GM21576 (cell line): ENCODE results near the gene ARMC10.
"Not testable (repeated sequence)": the region's sequence is repeated elsewhere in the genome, so short reads cannot be mapped to it uniquely, and the experiment has no call there.

Source experiments
- ATAC-seq: cut with Tn5 transposase; IDR thresholded peaks from one replicate; pipeline ENCODE4 v1.9.1; 2021; ENCODE audit warnings: mild to moderate bottlenecking, moderate library complexity; ENCODE audit not compliant: unreplicated experiment

Gene ARMC10

GRCh38 chr7:103077318-103077717 is 2.4 kb downstream of the ARMC10 start:
- no peak for ATAC-seq

DNA sequence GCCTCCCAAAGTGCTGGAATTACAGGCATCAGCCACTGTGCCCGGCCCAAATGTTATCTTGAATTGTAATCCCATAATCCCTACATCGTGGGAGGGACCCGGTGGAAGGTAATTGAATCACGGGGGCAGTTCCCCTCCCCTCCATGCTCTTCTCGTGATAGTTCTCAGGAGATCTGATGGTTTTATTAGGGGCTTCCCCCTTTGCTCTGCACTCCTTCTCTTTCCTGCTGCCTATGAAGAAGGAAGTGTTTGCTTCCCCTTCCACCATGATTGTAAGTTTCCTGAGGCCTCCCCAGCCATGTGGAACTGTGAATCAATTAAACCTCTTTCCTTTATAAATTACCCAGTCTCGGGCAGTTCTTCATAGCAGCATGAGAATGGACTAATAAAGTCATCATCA is 3.3 kb downstream of the ARMC10 start:
- ATAC-seq, result not testable (repeated sequence)

- ATAC-seq, result no peak
These were observed 4.9 kb downstream of the ARMC10 start for GRCh38 chr7:103079836-103080235.

DNA sequence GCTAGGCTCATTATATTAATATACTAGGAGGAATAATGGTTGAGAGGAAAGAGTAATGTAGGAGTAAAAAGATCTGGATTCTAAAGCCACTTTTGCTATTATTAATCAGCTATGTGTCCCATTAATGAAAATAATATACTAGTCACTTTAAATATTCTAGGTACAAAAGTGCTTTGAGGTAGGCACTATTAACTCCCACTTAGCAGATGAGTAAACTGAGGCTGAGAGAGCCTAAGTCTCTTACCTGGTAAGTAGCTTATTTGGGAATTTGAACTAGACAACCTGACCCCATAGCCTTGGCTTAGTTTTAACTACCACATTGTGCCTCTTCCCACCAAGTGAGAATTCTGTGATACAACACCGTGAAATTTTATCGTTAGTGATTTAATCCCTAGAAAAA is 6.0 kb downstream of the ARMC10 start:
- ATAC-seq, result no peak

DNA sequence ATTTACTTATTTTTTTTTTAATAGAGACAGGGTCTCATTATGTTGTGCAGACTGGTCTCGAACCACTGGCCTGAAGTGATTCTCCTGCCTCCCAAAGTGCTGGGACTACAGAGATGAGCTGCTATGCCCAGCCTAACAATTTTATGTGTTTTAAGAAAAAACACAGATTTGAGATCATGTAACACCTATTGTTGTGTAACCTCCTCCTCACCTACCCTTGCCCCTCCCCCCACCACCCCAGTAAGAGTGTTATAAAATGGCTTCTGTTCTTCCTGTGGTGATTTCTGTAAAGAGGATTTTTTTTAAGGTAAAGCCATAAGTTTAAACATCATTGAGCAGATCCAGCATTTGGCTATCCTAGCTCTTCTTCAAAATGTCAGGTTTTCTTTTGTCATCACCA is 7.6 kb downstream of the ARMC10 start:
- no peak for ATAC-seq

- ATAC-seq, result no peak
These were observed 8.3 kb downstream of the ARMC10 start for GRCh38 chr7:103083210-103083609.

- not testable (repeated sequence) for ATAC-seq
These were observed 17.4 kb downstream of the ARMC10 start for GRCh38 chr7:103092321-103092720.

DNA sequence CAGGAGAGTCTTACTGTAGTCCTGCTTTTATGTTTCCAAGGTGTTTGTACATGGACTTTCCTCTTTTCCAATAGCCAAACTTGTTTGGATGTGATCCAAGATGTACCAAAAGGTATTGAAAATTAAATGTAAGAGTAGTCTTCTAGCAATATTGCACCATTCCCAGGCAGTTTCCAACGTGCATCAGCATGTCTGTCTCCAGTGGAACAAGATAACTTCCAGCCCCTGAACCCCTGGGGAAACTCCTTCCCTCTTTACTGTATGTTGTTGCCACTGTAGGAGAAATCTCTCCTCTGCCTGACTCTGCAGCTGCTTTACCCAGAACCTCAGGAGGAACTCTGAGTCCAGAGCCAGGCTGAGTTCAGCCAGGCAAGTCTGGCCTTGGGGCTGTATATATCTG is 18.5 kb downstream of the ARMC10 start:
- no peak for ATAC-seq

- no peak for ATAC-seq
These were observed 19.2 kb downstream of the ARMC10 start for GRCh38 chr7:103094102-103094501.

DNA sequence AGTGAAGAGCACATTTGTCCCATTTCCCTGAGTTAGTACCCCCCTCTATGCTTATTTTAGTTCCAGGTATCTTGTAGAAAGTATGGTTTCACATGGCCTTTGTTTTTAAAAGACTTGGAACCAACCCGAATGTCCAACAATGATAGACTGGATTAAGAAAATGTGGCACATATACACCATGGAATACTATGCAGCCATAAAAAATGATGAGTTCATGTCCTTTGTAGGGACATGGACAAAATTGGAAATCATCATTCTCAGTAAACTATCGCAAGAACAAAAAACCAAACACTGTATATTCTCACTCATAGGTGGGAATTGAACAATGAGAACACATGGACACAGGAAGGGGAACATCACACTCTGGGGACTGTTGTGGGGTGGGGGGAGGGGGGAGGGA is 20.6 kb downstream of the ARMC10 start:
- not testable (repeated sequence) for ATAC-seq

- no peak for ATAC-seq
These were observed 22.1 kb downstream of the ARMC10 start for GRCh38 chr7:103097041-103097440.

GRCh38 chr7:103100348-103100747 is 25.4 kb downstream of the ARMC10 start:
- no peak for ATAC-seq

DNA sequence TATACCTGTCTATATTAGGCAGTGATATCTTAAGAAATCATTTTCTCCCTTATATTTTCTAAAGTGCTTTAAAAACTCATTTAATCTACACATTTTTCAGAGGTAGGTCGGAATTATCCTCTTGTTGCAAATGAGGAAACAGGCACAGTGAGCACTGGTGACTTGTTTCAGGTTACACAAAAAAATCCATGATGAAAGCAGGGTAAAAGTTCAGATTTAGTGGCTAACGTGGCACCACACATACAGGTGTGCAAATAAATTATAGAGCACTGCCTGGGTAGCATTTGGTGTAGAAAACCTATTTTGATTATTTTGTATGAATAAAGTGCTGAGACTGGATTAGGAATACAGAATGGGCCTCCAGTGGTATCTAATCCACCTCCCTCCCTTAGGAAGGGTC is 26.6 kb downstream of the ARMC10 start:
- ATAC-seq, result no peak

DNA sequence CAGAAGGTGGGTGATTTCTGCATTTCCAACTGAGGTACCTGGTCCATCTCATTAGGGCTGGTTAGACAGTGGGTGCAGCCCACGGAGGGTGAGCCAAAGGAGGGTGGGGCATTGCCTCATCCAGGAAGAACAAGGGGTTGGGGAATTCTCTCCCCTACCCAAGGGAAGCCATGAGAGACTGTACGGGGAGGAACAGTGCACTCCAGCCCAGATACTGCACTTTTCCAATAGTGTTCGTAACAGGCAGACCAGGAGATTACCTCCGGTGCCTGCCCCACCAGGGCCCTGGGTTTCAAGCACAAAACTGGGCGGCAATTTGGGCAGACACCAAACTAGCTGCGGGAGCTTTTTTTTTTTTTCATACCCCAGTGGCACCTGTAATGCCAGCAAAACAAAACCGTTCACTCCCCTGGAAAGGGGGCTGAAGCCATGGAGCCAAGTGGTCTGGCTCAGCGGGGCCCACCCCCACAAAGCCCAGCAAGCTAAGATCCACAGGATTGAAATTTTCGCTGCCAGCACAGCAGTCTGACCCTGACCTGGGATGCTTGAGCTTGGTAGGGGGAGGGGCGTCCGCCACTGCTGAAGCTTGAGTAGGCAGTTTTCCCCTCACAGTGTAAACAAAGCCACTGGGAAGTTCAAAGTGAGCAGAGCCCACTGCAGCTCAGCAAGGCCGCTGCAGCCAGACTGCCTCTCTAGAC is 31.2 kb downstream of the ARMC10 start:
- ATAC-seq, result no peak

GRCh38 chr7:103106703-103107070 is 31.7 kb downstream of the ARMC10 start:
- not testable (repeated sequence) for ATAC-seq

- no peak for ATAC-seq
These were observed 38.2 kb downstream of the ARMC10 start for GRCh38 chr7:103113164-103113563.

DNA sequence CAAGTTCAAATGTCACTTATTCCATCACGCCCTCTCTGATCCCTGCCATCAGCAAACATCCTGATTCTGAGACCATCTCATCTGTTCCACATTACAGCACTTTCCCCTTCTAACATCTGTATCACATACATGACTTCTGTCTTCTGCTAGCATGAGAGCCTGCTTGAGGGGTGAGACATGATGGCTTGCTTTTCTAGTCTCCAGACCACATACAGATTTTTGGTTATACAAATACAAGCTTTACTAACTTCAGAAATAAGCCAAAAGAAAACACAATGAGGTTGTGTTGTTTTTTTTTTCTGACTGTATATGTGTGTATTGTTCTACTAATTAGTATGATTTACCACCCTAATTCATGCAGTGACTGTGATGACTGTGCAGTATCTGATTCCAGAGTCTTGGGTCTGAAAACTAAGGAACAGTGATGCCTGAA is 39.7 kb downstream of the ARMC10 start:
- ATAC-seq, result no peak

- no peak for ATAC-seq
These were observed 40.8 kb downstream of the ARMC10 start for GRCh38 chr7:103115771-103116170.

GRCh38 chr7:103116511-103116910 is 41.6 kb downstream of the ARMC10 start:
- no peak for ATAC-seq

- no peak for ATAC-seq
These were observed 42.1 kb downstream of the ARMC10 start for GRCh38 chr7:103116991-103117390.

DNA sequence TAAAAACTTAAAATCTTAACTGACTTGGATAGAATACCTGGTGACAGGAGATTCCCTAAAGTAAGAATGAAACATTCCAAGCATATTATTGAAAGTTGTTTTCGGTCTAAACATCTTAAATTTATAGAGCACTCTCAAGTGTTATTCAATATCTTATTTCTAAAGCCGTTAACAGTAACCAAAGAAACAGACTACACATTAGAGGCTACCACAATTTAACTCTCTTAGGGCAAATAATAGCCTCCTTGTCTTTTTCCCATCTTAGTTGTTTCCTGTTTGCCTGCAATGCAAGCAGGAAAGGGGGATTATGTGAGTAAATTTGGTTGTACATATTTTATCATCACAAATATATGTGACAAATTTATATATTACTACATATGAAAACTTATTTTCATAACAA is 42.5 kb downstream of the ARMC10 start:
- ATAC-seq, result no peak

DNA sequence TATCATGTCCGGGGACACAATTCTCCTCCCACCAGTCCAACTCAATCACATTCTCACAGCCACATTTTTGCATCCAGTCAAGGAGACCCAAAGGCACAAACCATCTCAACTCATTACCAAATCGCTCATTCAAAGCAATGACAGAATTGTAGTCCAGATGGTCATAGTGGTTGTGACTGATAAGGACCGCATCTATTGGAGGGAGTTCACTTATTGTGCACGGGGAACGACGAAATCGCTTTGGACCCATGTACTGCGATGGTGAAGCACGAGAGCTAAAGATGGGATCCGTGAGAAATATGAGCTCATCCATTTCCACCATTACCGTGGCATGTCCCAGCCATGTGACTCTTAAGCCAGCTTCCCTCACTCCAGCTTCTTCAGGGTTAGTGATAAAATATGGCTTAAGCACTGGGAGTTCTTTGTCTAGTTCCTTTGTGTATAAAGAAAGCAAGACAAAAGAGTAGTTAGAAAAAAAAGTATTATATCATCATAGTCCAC is 44.9 kb downstream of the ARMC10 start:
- no peak for ATAC-seq

DNA sequence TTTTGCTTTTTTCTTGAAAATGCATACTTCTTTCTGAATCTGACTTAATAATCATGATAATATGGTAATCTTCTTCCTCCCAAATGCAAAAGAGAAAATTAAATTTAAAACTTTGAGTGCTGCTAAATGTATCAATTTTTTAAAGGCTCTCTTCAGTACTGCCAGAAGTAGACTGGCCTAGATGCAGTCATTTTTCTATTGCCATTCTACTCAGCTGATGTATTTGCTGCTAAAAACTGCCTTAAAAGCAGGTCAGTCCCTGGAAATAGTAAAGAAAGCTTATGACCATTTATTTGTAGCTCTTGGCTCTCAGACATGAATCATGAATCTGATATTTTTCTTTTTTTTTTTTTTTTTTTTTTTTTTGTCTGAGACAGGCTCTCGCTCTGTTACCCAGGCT is 45.4 kb downstream of the ARMC10 start:
- no peak for ATAC-seq
